Neural progenitor cell (in vitro differentiated cells): Measurements from ENCODE around the gene FNTB. TPM values are rescaled to one million over a fixed set of nuclear protein-coding genes. Genes with fewer than 3 reads are reported as not detected.

ENCODE experiments used
- DNase-seq: peaks from one replicate; pipeline ENCODE4 v3.0.0-alpha.2; 2016; ENCODE audit warnings: low spot score
- H2AFZ ChIP-seq: fragments of 200-600 bp; sonication (generic); replicated peaks from 2 replicates; pipeline ENCODE4 v1.6.1; 2016; ENCODE audit warnings: antibody characterized with exemption
- H3F3A ChIP-seq: fragments of 200-600 bp; sonication (generic); 2 replicates; pipeline ENCODE4 v1.6.1; 2016; ENCODE audit warnings: antibody characterized with exemption, low read depth
- H3K27ac ChIP-seq: fragments of 200-600 bp; sonication (generic); 2 replicates; pipeline ENCODE4 v1.5.1; 2016; ENCODE audit warnings: mild to moderate bottlenecking
- H3K27me3 ChIP-seq: fragments of 200-600 bp; sonication (generic); 2 replicates; pipeline ENCODE4 v1.6.1; 2016; ENCODE audit warnings: mild to moderate bottlenecking, moderate library complexity
- H3K36me3 ChIP-seq: fragments of 200-600 bp; sonication (generic); 2 replicates; pipeline ENCODE4 v1.5.1; 2016
- H3K4me1 ChIP-seq: fragments of 200-600 bp; sonication (generic); 2 replicates; pipeline ENCODE4 v1.6.1; 2016; ENCODE audit warnings: mixed run types
- H3K4me2 ChIP-seq: fragments of 200-600 bp; sonication (generic); 2 replicates; pipeline ENCODE4 v1.6.1; 2016
- H3K4me3 ChIP-seq: fragments of 200-600 bp; sonication (generic); 2 replicates; pipeline ENCODE4 v1.5.1; 2016
- H3K79me2 ChIP-seq: fragments of 200-600 bp; sonication (generic); 2 replicates; pipeline ENCODE4 v1.6.1; 2016; ENCODE audit warnings: low read depth
- H3K9ac ChIP-seq: fragments of 200-600 bp; sonication (generic); 2 replicates; pipeline ENCODE4 v1.6.1; 2016
- H3K9me3 ChIP-seq: fragments of 200-600 bp; sonication (generic); 2 replicates; pipeline ENCODE4 v1.5.1; 2016; ENCODE audit warnings: low read depth
- H4K20me1 ChIP-seq: fragments of 200-600 bp; sonication (generic); 2 replicates; pipeline ENCODE4 v1.6.1; 2016; ENCODE audit warnings: low read depth
- H3K27ac Mint-ChIP-seq: 3 replicates; pipeline ENCODE4 v1.8.0; 2021; ENCODE audit warnings: mixed read lengths
- H3K27me3 Mint-ChIP-seq: 2 replicates; pipeline ENCODE4 v1.8.0; 2022; ENCODE audit warnings: low read depth, mild to moderate bottlenecking, inconsistent platforms, moderate library complexity, mixed read lengths; ENCODE audit not compliant: insufficient read depth
- H3K36me3 Mint-ChIP-seq: 3 replicates; pipeline ENCODE4 v1.8.0; 2021; ENCODE audit warnings: mixed read lengths
- H3K4me1 Mint-ChIP-seq: 3 replicates; pipeline ENCODE4 v1.8.0; 2021; ENCODE audit warnings: mixed read lengths
- H3K4me3 Mint-ChIP-seq: 3 replicates; pipeline ENCODE4 v1.8.0; 2021; ENCODE audit warnings: mild to moderate bottlenecking, moderate library complexity, mixed read lengths
- H3K9me3 Mint-ChIP-seq: 3 replicates; pipeline ENCODE4 v1.8.0; 2020; ENCODE audit warnings: mixed read lengths
- EZH2 ChIP-seq: fragments of 200-600 bp; sonication (generic); IDR thresholded peaks from 2 replicates; pipeline ENCODE4 v1.6.1; 2017; ENCODE audit warnings: antibody characterized with exemption, mild to moderate bottlenecking, moderate library complexity
- EZH2phosphoT487 ChIP-seq: fragments of 200-600 bp; sonication (generic); IDR thresholded peaks from 2 replicates; pipeline ENCODE4 v1.6.1; 2017; ENCODE audit warnings: antibody characterized with exemption
- total RNA-seq: library from RNA; depleted of rRNA; stranded (reverse); fragments of >200 nt; gene quantifications from 2 replicates; pipeline ENCODE4 v1.2.3, GENCODE V29; 2015; ENCODE audit warnings: low replicate concordance
- TF ChIP-seq, protein P1 (sequence below): fragments of 200-600 bp; sonication (generic); IDR thresholded peaks from 2 replicates; pipeline ENCODE4 v1.5.1; 2017; ENCODE audit warnings: antibody characterized with exemption, mild to moderate bottlenecking

FNTB gene
- total RNA-seq, 1 donor from 2014 or later: 8.0 TPM

DNA sequence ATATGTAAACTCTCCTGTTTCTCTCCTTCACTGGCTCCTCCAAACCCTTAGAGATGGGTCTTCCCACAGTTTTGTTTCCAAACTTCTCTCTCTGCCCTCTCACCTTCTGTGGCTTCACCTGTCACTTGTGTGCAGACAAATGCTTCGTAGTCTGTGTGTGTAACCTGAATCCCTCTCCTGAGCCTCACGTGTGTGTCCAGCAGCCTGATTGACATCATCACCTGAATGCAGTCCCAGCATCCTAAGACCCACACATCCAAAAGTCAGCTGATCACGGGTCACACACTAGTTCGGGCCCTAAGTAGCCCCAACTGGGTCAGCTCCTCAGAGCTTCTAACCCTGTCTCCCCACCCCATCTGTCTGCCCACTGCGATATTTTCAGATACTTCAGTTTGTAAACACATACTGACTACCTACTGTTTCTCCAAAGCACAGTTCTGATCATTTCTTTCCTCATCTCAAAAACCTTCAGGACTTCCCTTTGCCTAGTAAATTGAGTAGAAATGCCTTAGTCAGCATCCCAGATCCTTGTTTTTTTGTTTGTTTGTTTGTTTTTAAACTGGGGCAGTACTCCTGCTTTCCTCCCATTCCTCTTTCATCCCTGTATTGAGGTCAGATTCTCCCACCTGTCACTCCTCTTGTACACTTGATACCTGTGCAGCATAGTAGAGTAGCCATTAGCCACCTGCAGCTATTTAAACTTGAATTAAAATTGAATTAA lies 23.7 kb downstream of the FNTB start:
- no peak overlapping the region for H2AFZ ChIP-seq
- H3K27ac Mint-ChIP-seq: no peak overlapping the region
- H3K36me3 ChIP-seq: no peaks in the 10 kb centered on the region
- no peaks in the 10 kb centered on the region for H3K27me3 Mint-ChIP-seq
- no peaks in the 10 kb centered on the region for H3K27me3 ChIP-seq
- DNase-seq: no peak
- no peak overlapping the region for H3K4me2 ChIP-seq
- no peaks in the 10 kb centered on the region for H3K9me3 ChIP-seq
- H3K4me1 Mint-ChIP-seq: peaks cover 6% of the 10 kb centered on the region
- H3K9me3 Mint-ChIP-seq: no peaks in the 10 kb centered on the region
- H3K4me3 Mint-ChIP-seq: no peak overlapping the region
- H3K79me2 ChIP-seq: no peaks in the 10 kb centered on the region
- H3K27ac ChIP-seq: no peak overlapping the region
- peaks cover 8% of the 10 kb centered on the region for H3K36me3 Mint-ChIP-seq
- TF ChIP-seq, protein P1, sequence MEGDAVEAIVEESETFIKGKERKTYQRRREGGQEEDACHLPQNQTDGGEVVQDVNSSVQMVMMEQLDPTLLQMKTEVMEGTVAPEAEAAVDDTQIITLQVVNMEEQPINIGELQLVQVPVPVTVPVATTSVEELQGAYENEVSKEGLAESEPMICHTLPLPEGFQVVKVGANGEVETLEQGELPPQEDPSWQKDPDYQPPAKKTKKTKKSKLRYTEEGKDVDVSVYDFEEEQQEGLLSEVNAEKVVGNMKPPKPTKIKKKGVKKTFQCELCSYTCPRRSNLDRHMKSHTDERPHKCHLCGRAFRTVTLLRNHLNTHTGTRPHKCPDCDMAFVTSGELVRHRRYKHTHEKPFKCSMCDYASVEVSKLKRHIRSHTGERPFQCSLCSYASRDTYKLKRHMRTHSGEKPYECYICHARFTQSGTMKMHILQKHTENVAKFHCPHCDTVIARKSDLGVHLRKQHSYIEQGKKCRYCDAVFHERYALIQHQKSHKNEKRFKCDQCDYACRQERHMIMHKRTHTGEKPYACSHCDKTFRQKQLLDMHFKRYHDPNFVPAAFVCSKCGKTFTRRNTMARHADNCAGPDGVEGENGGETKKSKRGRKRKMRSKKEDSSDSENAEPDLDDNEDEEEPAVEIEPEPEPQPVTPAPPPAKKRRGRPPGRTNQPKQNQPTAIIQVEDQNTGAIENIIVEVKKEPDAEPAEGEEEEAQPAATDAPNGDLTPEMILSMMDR: no peak
- no peak for TF ChIP-seq EZH2phosphoT487
- no peak for TF ChIP-seq EZH2
- H3K4me1 ChIP-seq: no peaks in the 10 kb centered on the region
- no peak overlapping the region for H3K9ac ChIP-seq
- no peaks in the 10 kb centered on the region for H4K20me1 ChIP-seq
- H3K4me3 ChIP-seq: no peak overlapping the region
- no peaks in the 10 kb centered on the region for H3F3A ChIP-seq

DNA sequence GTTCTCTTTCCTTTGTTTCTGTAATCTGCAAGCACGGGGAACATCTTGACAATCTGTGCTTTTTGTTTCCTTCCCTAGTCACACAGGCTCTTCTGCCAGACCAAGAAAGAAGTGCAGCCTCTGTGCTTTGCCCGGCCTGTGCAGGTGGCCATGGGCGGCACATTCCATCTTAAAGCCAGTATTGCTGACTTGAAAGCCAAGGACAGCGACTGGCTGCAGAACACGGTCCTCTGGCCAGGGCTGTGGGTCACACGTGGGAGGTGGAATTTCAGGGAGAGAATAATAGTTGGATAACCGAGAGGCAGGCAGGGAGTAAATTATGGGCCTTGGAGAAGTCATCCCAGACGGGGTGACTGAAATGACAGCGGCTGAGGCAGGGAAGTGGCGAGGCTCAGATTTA lies 24.8 kb downstream of the FNTB start:
- Histone ChIP-seq H3K27ac (no peak overlapping the region), H3F3A (no peaks in the 10 kb centered on the region), H3K27me3 (no peaks in the 10 kb centered on the region), H3K4me2 (no peak overlapping the region), H3K4me3 (no peak overlapping the region), H3K4me1 (no peaks in the 10 kb centered on the region), H3K79me2 (no peaks in the 10 kb centered on the region), H3K36me3 (no peaks in the 10 kb centered on the region), H4K20me1 (no peaks in the 10 kb centered on the region), H3K9me3 (no peaks in the 10 kb centered on the region), H2AFZ (no peak overlapping the region), H3K9ac (no peak overlapping the region)
- no peak for DNase-seq
- peaks cover 1% of the 10 kb centered on the region for H3K4me1 Mint-ChIP-seq
- peaks cover 11% of the 10 kb centered on the region for H3K36me3 Mint-ChIP-seq
- TF ChIP-seq EZH2phosphoT487 (no peak), EZH2 (no peak)
- TF ChIP-seq, protein P1: no peak
- no peak overlapping the region for H3K4me3 Mint-ChIP-seq
- no peak overlapping the region for H3K27ac Mint-ChIP-seq
- no peaks in the 10 kb centered on the region for H3K9me3 Mint-ChIP-seq
- H3K27me3 Mint-ChIP-seq: no peaks in the 10 kb centered on the region

DNA sequence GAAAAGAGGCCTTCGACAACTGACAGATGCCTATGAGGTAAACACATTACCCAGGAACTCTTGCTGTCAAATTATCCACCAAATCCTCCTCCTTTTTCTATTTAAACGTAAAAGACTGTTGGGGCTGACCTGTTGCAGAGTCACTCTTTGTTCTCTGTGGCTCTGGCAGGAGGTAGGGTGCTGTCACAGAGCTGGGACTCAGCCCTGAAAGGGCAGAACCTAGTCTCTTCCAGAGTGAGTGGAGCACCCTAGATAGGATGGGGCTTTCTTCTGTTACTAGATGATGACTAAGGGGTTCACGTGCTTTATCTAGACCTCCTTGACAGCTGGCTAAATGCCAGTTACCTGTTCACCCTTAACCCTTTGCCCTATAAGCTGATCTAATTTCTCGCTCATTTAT lies 25.7 kb downstream of the FNTB start:
- DNase-seq: no peak
- TF ChIP-seq EZH2 (no peak), EZH2phosphoT487 (no peak)
- TF ChIP-seq, protein P1: no peak
- H4K20me1 ChIP-seq: no peaks in the 10 kb centered on the region
- H3K9me3 ChIP-seq: no peaks in the 10 kb centered on the region
- no peak overlapping the region for H3K9ac ChIP-seq
- H3K4me1 ChIP-seq: no peaks in the 10 kb centered on the region
- H3K9me3 Mint-ChIP-seq: no peaks in the 10 kb centered on the region
- no peaks in the 10 kb centered on the region for H3K4me1 Mint-ChIP-seq
- no peaks in the 10 kb centered on the region for H3K79me2 ChIP-seq
- peaks cover 13% of the 10 kb centered on the region for H3K36me3 Mint-ChIP-seq
- no peak overlapping the region for H3K4me3 Mint-ChIP-seq
- H3K27me3 ChIP-seq: no peaks in the 10 kb centered on the region
- no peaks in the 10 kb centered on the region for H3K27me3 Mint-ChIP-seq
- H3K4me3 ChIP-seq: no peak overlapping the region
- H3K27ac Mint-ChIP-seq: no peak overlapping the region
- H3K27ac ChIP-seq: no peak overlapping the region
- no peaks in the 10 kb centered on the region for H3F3A ChIP-seq
- no peaks in the 10 kb centered on the region for H3K36me3 ChIP-seq
- H3K4me2 ChIP-seq: no peak overlapping the region
- no peak overlapping the region for H2AFZ ChIP-seq
